Breast epithelium (tissue), 4 donors: Measurements from ENCODE around the gene PPP1R26. TPM values are rescaled to one million over a fixed set of nuclear protein-coding genes. Genes with fewer than 3 reads are reported as not detected.
"Not testable (repeated sequence)": the region's sequence is repeated elsewhere in the genome, so short reads cannot be mapped to it uniquely, and the experiment has no call there.

ENCODE experiments used
- DNase-seq, 2 donors: peaks; one replicate each; pipeline ENCODE4 v3.0.0-alpha.2; 2019; ENCODE audit warnings: low spot score in 2 of 2
- H3K27ac ChIP-seq, 2 donors: fragments of 200-600 bp; sonication (generic) in 1 of 2; one replicate each; pipeline ENCODE4 v1.5.1; 2016 to 2019; ENCODE audit warnings: mild to moderate bottlenecking in 1 of 2
- H3K27me3 ChIP-seq, 2 donors: fragments of 200-600 bp; sonication (generic) in 1 of 2; one replicate each; pipeline versions ENCODE4 v1.5.1 to v1.6.0; 2017 to 2019; ENCODE audit warnings: control low read depth in 1 of 2, mild to moderate bottlenecking in 1 of 2
- H3K36me3 ChIP-seq: fragments of 200-600 bp; one replicate; pipeline ENCODE4 v1.5.1; 2019
- H3K4me1 ChIP-seq, 2 donors: fragments of 200-600 bp; sonication (generic); one replicate each; pipeline ENCODE4 v1.5.1; 2016 to 2019; ENCODE audit warnings: control low read depth in 1 of 2
- H3K4me3 ChIP-seq, 3 donors: fragments of 200-600 bp; sonication (generic); 1 replicate in 2 of 3; 2 replicates in 1 of 3; pipeline ENCODE4 v1.5.1; 2016 to 2019; ENCODE audit warnings: mild to moderate bottlenecking in 3 of 3, moderate library complexity in 2 of 3
- H3K9me3 ChIP-seq, 2 donors: fragments of 200-600 bp; sonication (generic) in 1 of 2; one replicate each; pipeline ENCODE4 v1.5.1; 2016 to 2019; ENCODE audit warnings: control low read depth in 1 of 2
- CTCF ChIP-seq, 3 donors: fragments of 450-650 bp; IDR thresholded peaks; one replicate each; pipeline ENCODE4 v1.5.1; 2016 to 2017; ENCODE audit warnings: antibody characterized with exemption in 3 of 3, mild to moderate bottlenecking in 3 of 3, moderate library complexity in 3 of 3
- POLR2A ChIP-seq: fragments of 450-650 bp; IDR thresholded peaks from one replicate; pipeline ENCODE4 v1.6.1; 2016; ENCODE audit warnings: antibody characterized with exemption, mild to moderate bottlenecking, moderate library complexity
- POLR2AphosphoS5 ChIP-seq, 3 donors: sonication (generic); formaldehyde crosslinking; IDR thresholded peaks; one replicate each; pipeline ENCODE4 v1.6.1; 2017; ENCODE audit warnings: antibody characterized with exemption in 3 of 3
- intact Hi-C: fragments of 100-400 bp; cut with DNase I; formaldehyde crosslinking; loops from one replicate; pipeline ENCODE4 v1.15.1; 2023; ENCODE audit warnings: low total_unique reads
- total RNA-seq, 3 donors: library from RNA; depleted of rRNA; stranded (reverse); fragments of >200 nt; gene quantifications; one replicate each; pipeline ENCODE4 v1.1.0, GENCODE V29; 2016

Gene PPP1R26
- total RNA-seq, 3 donors from 2014 or later, result 13.9 to 18.1 (median 15.1) TPM

- H3K36me3 ChIP-seq, result no peaks in the 10 kb centered on the region
These were observed 23.0 kb upstream of the PPP1R26 start for GRCh38 chr9:135456436-135457104.

GRCh38 chr9:135458478-135458877 lies 21.1 kb upstream of the PPP1R26 start:
- H3K36me3 ChIP-seq, H3K4me1 ChIP-seq, H3K27ac ChIP-seq, intact Hi-C loops, H3K9me3 ChIP-seq, H3K27me3 ChIP-seq, H3K4me3 ChIP-seq, DNase-seq: not testable (repeated sequence)

More at GRCh38 chr9:135456436-135457104, 23.0 kb upstream of the PPP1R26 start:
- Histone ChIP-seq H3K9me3 (peaks cover 0 to 4% of the 10 kb centered on the region in 2 donors), H3K4me3 (no peak overlapping the region), H3K27ac (no peak overlapping the region), H3K27me3 (peaks cover 0 to 6% of the 10 kb centered on the region in 2 donors), H3K4me1 (no peaks in the 10 kb centered on the region)
- no peak for TF ChIP-seq POLR2AphosphoS5 (IDR thresholded peaks at IDR 0.05)
- no peak for TF ChIP-seq POLR2A
- TF ChIP-seq CTCF (IDR thresholded peaks at IDR 0.05), result no peak
- DNase-seq, result no peak
- intact Hi-C loops, result no loop called here

GRCh38 chr9:135461936-135462335 lies 17.6 kb upstream of the PPP1R26 start:
- DNase-seq, result no peak
- H3K9me3 ChIP-seq, result no peaks in the 10 kb centered on the region
- intact Hi-C loops, result loop anchor here (5.0 kb wide), 1 partner anchor 1625 kb away; no protein-coding TSS in a partner anchor

GRCh38 chr9:135463140-135463539 lies 16.4 kb upstream of the PPP1R26 start:
- no peak for DNase-seq
- Histone ChIP-seq H3K4me3 (no peak overlapping the region), H3K9me3 (no peaks in the 10 kb centered on the region), H3K4me1 (no peaks in the 10 kb centered on the region), H3K36me3 (no peaks in the 10 kb centered on the region), H3K27me3 (peaks cover 0 to 6% of the 10 kb centered on the region in 2 donors), H3K27ac (no peak overlapping the region)
- no peak for TF ChIP-seq CTCF (IDR thresholded peaks at IDR 0.05)
- TF ChIP-seq POLR2AphosphoS5 (IDR thresholded peaks at IDR 0.05), result no peak
- no peak for TF ChIP-seq POLR2A
- intact Hi-C loops, result loop anchor here (5.0 kb wide), 1 partner anchor 1626 kb away; no protein-coding TSS in a partner anchor

More at GRCh38 chr9:135461936-135462335, 17.6 kb upstream of the PPP1R26 start:
- Histone ChIP-seq H3K27ac (no peak overlapping the region), H3K4me3 (no peak overlapping the region), H3K27me3 (peaks cover 0 to 6% of the 10 kb centered on the region in 2 donors), H3K36me3 (no peaks in the 10 kb centered on the region), H3K4me1 (no peaks in the 10 kb centered on the region)
- no peak for TF ChIP-seq POLR2AphosphoS5 (IDR thresholded peaks at IDR 0.05)
- TF ChIP-seq CTCF (IDR thresholded peaks at IDR 0.05), result no peak
- no peak for TF ChIP-seq POLR2A

GRCh38 chr9:135464181-135464580 lies 15.4 kb upstream of the PPP1R26 start:
- intact Hi-C loops, result loop anchor here (5.0 kb wide), 1 partner anchor 1627 kb away; no protein-coding TSS in a partner anchor
- no peaks in the 10 kb centered on the region for H3K4me1 ChIP-seq
- no peak overlapping the region for H3K4me3 ChIP-seq
- no peaks in the 10 kb centered on the region for H3K36me3 ChIP-seq
- DNase-seq, result no peak
- TF ChIP-seq CTCF (IDR thresholded peaks at IDR 0.05), result no peak
- no peak for TF ChIP-seq POLR2A
- no peak for TF ChIP-seq POLR2AphosphoS5 (IDR thresholded peaks at IDR 0.05)
- H3K27ac ChIP-seq, result no peak overlapping the region
- H3K9me3 ChIP-seq, result no peaks in the 10 kb centered on the region
- H3K27me3 ChIP-seq, result peaks cover 0 to 6% of the 10 kb centered on the region in 2 donors
